Measurements from ENCODE around the gene FAM107B. TPM values are rescaled to one million over a fixed set of nuclear protein-coding genes. Genes with fewer than 3 reads are reported as not detected.

The FAM107B gene
- total RNA-seq, 1 donor from 2014 or later = 286 TPM

DNA sequence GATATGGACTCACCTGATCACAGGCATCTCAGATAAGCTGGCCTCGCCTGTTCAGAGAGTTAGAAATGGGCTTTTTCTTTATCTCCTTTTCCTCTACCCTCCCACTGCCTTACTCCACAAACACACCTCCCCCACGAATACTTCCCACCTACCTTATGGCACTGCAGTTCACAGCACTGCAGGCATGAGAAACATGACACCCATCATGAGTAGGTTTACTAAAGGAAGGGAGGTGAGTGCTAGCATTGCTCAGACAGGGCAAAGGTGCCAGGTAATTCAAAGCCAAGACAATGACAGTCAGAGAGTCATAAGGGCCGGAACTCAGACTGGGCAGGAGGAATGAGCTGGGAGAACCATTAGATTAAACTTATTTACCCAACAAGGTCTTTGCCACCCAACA, 220.6 kb downstream of the FAM107B start:
- Mint-ChIP-seq H3K9me3 (no peaks in the 10 kb centered on the region), H3K27me3 (no peaks in the 10 kb centered on the region), H3K4me1 (peaks cover 92% of the 10 kb centered on the region), H3K27ac (peak overlapping the region; percentile 71), H3K36me3 (ENCODE audit: low read depth) (peaks cover 70% of the 10 kb centered on the region), H3K4me3 (peak overlapping the region; percentile 47)
- TF ChIP-seq, protein P1, sequence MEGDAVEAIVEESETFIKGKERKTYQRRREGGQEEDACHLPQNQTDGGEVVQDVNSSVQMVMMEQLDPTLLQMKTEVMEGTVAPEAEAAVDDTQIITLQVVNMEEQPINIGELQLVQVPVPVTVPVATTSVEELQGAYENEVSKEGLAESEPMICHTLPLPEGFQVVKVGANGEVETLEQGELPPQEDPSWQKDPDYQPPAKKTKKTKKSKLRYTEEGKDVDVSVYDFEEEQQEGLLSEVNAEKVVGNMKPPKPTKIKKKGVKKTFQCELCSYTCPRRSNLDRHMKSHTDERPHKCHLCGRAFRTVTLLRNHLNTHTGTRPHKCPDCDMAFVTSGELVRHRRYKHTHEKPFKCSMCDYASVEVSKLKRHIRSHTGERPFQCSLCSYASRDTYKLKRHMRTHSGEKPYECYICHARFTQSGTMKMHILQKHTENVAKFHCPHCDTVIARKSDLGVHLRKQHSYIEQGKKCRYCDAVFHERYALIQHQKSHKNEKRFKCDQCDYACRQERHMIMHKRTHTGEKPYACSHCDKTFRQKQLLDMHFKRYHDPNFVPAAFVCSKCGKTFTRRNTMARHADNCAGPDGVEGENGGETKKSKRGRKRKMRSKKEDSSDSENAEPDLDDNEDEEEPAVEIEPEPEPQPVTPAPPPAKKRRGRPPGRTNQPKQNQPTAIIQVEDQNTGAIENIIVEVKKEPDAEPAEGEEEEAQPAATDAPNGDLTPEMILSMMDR (IDR thresholded peaks at IDR 0.05) = no peak
- CTCF ChIA-PET = interaction anchor here (0.6 to 2.0 kb wide), 4 partner anchors 9 to 269 kb away, joined by 3 to 15 read pairs (median 3); no protein-coding TSS in a partner anchor
- DNase-seq (no peak), ATAC-seq (ENCODE audit: low read depth) (no peak)
- intact Hi-C loops (cut with micrococcal nuclease) = no loop called here
- POLR2A ChIA-PET = interaction anchor here (1.0 to 2.4 kb wide), 5 partner anchors 11 to 399 kb away, joined by 3 to 6 read pairs (median 3); partner anchors contain the start of genes DCLRE1C and SUV39H2

DNA sequence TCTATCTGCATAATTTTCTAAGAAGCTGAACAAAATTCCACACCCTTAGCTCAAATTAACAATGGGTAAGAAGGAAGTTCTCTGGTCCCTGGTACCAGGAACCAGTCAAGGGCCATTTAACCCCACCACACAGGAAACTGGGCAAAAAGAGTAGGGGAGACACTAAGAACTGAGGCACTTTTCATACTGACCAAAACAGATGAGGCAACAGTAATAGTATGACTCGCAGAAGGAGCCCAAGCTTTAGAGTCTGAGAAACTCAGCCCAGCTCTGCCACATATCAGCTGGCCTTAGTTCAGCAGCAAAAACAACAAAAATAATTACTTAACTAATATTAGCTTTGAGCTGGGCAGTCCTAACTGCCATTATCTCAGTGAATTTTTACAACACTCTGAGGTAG, 221.2 kb downstream of the FAM107B start:
- ChIA-PET POLR2A (interaction anchor here (0.6 to 2.4 kb wide), 6 partner anchors 10 to 325 kb away, joined by 3 to 6 read pairs (median 4); no protein-coding TSS in a partner anchor), CTCF (interaction anchor here (1.1 to 2.0 kb wide), 3 partner anchors 16 to 269 kb away, joined by 3 to 15 read pairs (median 3); no protein-coding TSS in a partner anchor)
- ATAC-seq (ENCODE audit: low read depth) (no peak), DNase-seq (no peak)
- H3K4me3 Mint-ChIP-seq = peak overlapping the region; percentile 11
- intact Hi-C loops (cut with micrococcal nuclease) = no loop called here
- no peaks in the 10 kb centered on the region for H3K9me3 Mint-ChIP-seq
- H3K4me1 Mint-ChIP-seq = peaks cover 90% of the 10 kb centered on the region
- H3K27me3 Mint-ChIP-seq = no peaks in the 10 kb centered on the region
- peaks cover 74% of the 10 kb centered on the region for H3K36me3 Mint-ChIP-seq (ENCODE audit: low read depth)
- H3K27ac Mint-ChIP-seq = peak overlapping the region; percentile 71
- TF ChIP-seq, protein P1 (IDR thresholded peaks at IDR 0.05) = no peak

DNA sequence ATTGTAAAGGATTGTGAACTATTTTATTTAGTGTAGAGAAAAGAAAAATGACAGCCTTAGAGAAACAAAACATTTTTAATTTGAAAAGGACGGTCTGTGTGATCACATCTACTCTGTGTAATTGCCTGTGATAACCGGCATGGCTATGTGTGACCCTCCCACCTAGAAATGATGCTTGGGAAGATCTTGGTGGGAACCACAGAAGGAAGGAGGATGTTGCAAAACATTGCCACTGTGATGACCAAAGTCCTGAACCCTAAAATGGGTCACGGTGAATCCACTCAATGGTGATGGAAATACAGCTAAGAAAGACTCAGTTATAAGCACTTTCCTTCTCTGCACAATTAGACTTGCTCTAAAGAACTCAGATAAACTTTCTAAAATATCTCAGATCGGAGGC, 222.7 kb downstream of the FAM107B start:
- no peak for ATAC-seq (ENCODE audit: low read depth)
- H3K4me3 Mint-ChIP-seq = no peak overlapping the region
- H3K36me3 Mint-ChIP-seq (ENCODE audit: low read depth) = peaks cover 79% of the 10 kb centered on the region
- no peak for DNase-seq
- intact Hi-C loops (cut with micrococcal nuclease) = no loop called here
- H3K9me3 Mint-ChIP-seq = no peaks in the 10 kb centered on the region
- CTCF ChIA-PET = no interaction called here
- POLR2A ChIA-PET = interaction anchor here (0.6 to 1.3 kb wide), 2 partner anchors 189 to 263 kb away, joined by 3 to 5 read pairs; no protein-coding TSS in a partner anchor
- no peaks in the 10 kb centered on the region for H3K27me3 Mint-ChIP-seq
- TF ChIP-seq, protein P1 (IDR thresholded peaks at IDR 0.05) = no peak
- peak overlapping the region; percentile 8 for H3K27ac Mint-ChIP-seq
- peaks cover 85% of the 10 kb centered on the region for H3K4me1 Mint-ChIP-seq

DNA sequence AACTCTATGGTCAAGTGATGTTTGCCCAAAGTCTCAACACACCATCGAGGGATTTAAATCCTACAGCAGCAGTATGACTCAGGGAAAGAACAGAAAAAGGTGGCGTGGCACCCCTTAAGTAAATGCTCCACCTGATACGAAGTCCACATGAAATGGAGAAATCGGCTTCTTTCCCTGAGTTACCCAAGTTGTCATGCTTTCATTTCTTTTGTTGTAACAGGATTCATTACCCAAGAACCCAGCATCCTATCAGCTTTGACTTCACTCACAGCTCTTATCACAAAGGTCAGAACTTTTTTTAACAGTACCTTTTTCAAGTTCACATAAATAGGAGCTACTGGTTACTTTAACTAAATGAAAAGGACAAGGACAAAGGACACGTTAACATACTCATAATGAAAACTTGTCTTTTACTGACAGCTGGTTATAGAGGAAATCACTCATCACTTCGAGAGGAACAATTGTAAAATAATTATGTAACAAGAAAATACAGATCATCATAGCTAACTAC, 224.2 kb downstream of the FAM107B start:
- H3K9me3 Mint-ChIP-seq = no peaks in the 10 kb centered on the region
- ChIA-PET CTCF (interaction anchor here (1.0 to 1.2 kb wide), 2 partner anchors 13 to 272 kb away, joined by 4 to 5 read pairs; no protein-coding TSS in a partner anchor), POLR2A (interaction anchor here (0.9 kb wide), 1 partner anchor 273 kb away, joined by 3 read pairs; no protein-coding TSS in a partner anchor)
- ATAC-seq (ENCODE audit: low read depth) (no peak), DNase-seq (no peak)
- H3K27ac Mint-ChIP-seq = no peak overlapping the region
- TF ChIP-seq, protein P1 (IDR thresholded peaks at IDR 0.05) = no peak
- H3K36me3 Mint-ChIP-seq (ENCODE audit: low read depth) = peaks cover 77% of the 10 kb centered on the region
- H3K4me1 Mint-ChIP-seq = peaks cover 85% of the 10 kb centered on the region
- intact Hi-C loops (cut with micrococcal nuclease) = no loop called here
- H3K4me3 Mint-ChIP-seq = no peak overlapping the region
- no peaks in the 10 kb centered on the region for H3K27me3 Mint-ChIP-seq

DNA sequence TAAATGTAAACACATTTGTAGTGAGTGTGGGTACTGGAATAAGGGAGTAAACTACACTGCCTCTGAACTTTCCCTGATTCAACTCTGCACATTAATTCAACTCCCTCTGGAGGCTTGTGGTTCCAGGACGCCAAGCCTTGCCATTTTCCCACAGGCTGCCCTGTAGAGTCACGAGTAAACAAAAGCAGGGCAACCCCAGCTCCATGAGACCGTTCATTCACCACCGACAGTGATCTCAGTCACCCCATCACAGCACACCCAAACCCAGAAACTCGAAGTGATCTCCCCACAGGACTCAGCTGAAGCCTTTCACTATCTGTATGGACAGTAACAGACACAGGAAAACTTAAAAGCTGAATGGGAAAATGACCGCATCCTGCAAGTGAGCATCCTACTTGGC, 225.2 kb downstream of the FAM107B start:
- CTCF ChIA-PET = interaction anchor here (1.0 to 2.1 kb wide), 2 partner anchors 23 to 274 kb away, joined by 3 to 8 read pairs; no protein-coding TSS in a partner anchor
- ATAC-seq (ENCODE audit: low read depth) (no peak), DNase-seq (no peak)
- Mint-ChIP-seq H3K4me3 (no peak overlapping the region), H3K36me3 (ENCODE audit: low read depth) (peaks cover 81% of the 10 kb centered on the region), H3K4me1 (peaks cover 82% of the 10 kb centered on the region), H3K9me3 (no peaks in the 10 kb centered on the region), H3K27ac (peak overlapping the region; percentile 52), H3K27me3 (no peaks in the 10 kb centered on the region)
- POLR2A ChIA-PET = no interaction called here
- intact Hi-C loops (cut with micrococcal nuclease) = no loop called here
- TF ChIP-seq, protein P1 (IDR thresholded peaks at IDR 0.05) = no peak

All from activated B cell treated with CpG ODN at 0.5 μM for 24 hours (primary cell).